B cell (primary cell): ENCODE data around the gene ZBTB24. TPM values are rescaled to one million over a fixed set of nuclear protein-coding genes. Genes with fewer than 3 reads are reported as not detected.

Experiments
- ATAC-seq: fragments of 200-7000 bp; cut with Tn5 transposase; one replicate; pipeline ENCODE4 v1.10.0; 2021; ENCODE audit warnings: low read depth, mild to moderate bottlenecking, moderate number of reproducible peaks, moderate library complexity
- CTCF ChIA-PET: fragments of 350-600 bp; sonication (Branson Sonifier 250); formaldehyde crosslinking; loops from one replicate; lab custom pipeline; 2021; ENCODE audit warnings: antibody characterized with exemption, inconsistent platforms; lab: Charles Lee
- POLR2A ChIA-PET: fragments of 350-600 bp; sonication (Branson Sonifier 250); formaldehyde crosslinking; loops from one replicate; lab custom pipeline; 2021; ENCODE audit warnings: antibody characterized with exemption; lab: Charles Lee
- DNase-seq: peaks from one replicate; pipeline ENCODE4 v3.0.0; 2013
- H2AFZ ChIP-seq: 2 replicates; pipeline ENCODE4 v1.6.1; 2012; ENCODE audit warnings: mild to moderate bottlenecking, low read depth, low read length; ENCODE audit not compliant: insufficient read depth, poor library complexity, severe bottlenecking
- H3K27ac ChIP-seq, 2 donors: 1 replicate in 1 of 2; 2 replicates in 1 of 2; pipeline ENCODE4 v1.5.1; 2012 to 2013; ENCODE audit warnings: low read length in 2 of 2, mild to moderate bottlenecking in 2 of 2, moderate library complexity in 1 of 2
- H3K27me3 ChIP-seq, 4 experiments: fragments of 200-600 bp in 1 of 4; sonication (generic) in 1 of 4; replicated peaks in 1 of 4; 1 replicate in 2 of 4; 2 replicates in 2 of 4; pipeline versions ENCODE4 v1.6.1 to v1.7.0; 2013 to 2016; ENCODE audit warnings: low read length in 3 of 4, mild to moderate bottlenecking in 2 of 4, mixed read lengths in 1 of 4, moderate library complexity in 1 of 4; ENCODE audit not compliant: insufficient read depth in 4 of 4, control insufficient read depth in 3 of 4; ENCODE audit errors: control extremely low read depth in 1 of 4
- H3K36me3 ChIP-seq, 2 experiments: replicated peaks in 1 of 2; 1 replicate in 1 of 2; 2 replicates in 1 of 2; pipeline versions ENCODE4 v1.6.1 to v1.7.1; 2013; ENCODE audit warnings: low read length in 1 of 2; ENCODE audit not compliant: insufficient read depth in 2 of 2, control insufficient read depth in 1 of 2; ENCODE audit errors: control extremely low read depth in 1 of 2, extremely low read depth in 1 of 2
- H3K4me1 ChIP-seq, 2 donors: fragments of 200-600 bp in 1 of 2; sonication (generic) in 1 of 2; 1 replicate in 1 of 2; 2 replicates in 1 of 2; pipeline versions ENCODE4 v1.5.1 to v1.6.1; 2013 to 2017; ENCODE audit warnings: low read length in 2 of 2; ENCODE audit not compliant: control insufficient read depth in 2 of 2, insufficient read depth in 2 of 2
- H3K4me2 ChIP-seq: replicated peaks from 2 replicates; pipeline ENCODE3; 2012; ENCODE audit warnings: mild to moderate bottlenecking, low read depth, low read length; ENCODE audit not compliant: poor library complexity, severe bottlenecking
- H3K4me3 ChIP-seq, 5 experiments: fragments of 200-600 bp in 1 of 5; sonication (generic) in 1 of 5; 1 replicate in 3 of 5; 2 replicates in 2 of 5; pipeline versions ENCODE4 v1.5.1 to v1.7.0; 2011 to 2016; ENCODE audit warnings: low read length in 4 of 5, mild to moderate bottlenecking in 4 of 5, low read depth in 2 of 5, control low read depth in 1 of 5, moderate library complexity in 1 of 5; ENCODE audit not compliant: insufficient read depth in 1 of 5; ENCODE audit errors: control extremely low read depth in 1 of 5, extremely low read depth in 1 of 5
- H3K79me2 ChIP-seq: fragments of 200-600 bp; sonication (generic); one replicate; pipeline ENCODE4 v1.6.0; 2016; ENCODE audit warnings: low read length; ENCODE audit not compliant: control insufficient read depth, insufficient read depth
- H3K9ac ChIP-seq: fragments of 200-600 bp; sonication (generic); 2 replicates; pipeline ENCODE4 v1.6.1; 2017; ENCODE audit warnings: mild to moderate bottlenecking, low read length, moderate library complexity
- H3K9me3 ChIP-seq, 3 donors: one replicate each; pipeline versions ENCODE4 v1.6.1 to v1.7.1; 2013; ENCODE audit warnings: low read length in 2 of 3; ENCODE audit not compliant: control insufficient read depth in 2 of 3, insufficient read depth in 1 of 3; ENCODE audit errors: control extremely low read depth in 1 of 3
- H4K20me1 ChIP-seq: 2 replicates; pipeline ENCODE4 v1.6.0; 2012; ENCODE audit warnings: mild to moderate bottlenecking, low read length; ENCODE audit not compliant: insufficient read depth, control insufficient read depth, poor library complexity, severe bottlenecking
- H3K27ac Mint-ChIP-seq: one replicate; pipeline ENCODE4 v1.8.0; 2021; ENCODE audit warnings: mixed read lengths
- H3K27me3 Mint-ChIP-seq: one replicate; pipeline ENCODE4 v1.8.0; 2021; ENCODE audit warnings: mixed read lengths
- H3K4me1 Mint-ChIP-seq: one replicate; pipeline ENCODE4 v1.8.0; 2021; ENCODE audit warnings: mixed read lengths
- H3K4me3 Mint-ChIP-seq: one replicate; pipeline ENCODE4 v1.8.0; 2021; ENCODE audit warnings: mixed read lengths
- H3K9me3 Mint-ChIP-seq: one replicate; pipeline ENCODE4 v1.8.0; 2022; ENCODE audit warnings: mixed read lengths; ENCODE audit not compliant: insufficient read depth
- CTCF ChIP-seq: fragments of 200-600 bp; IDR thresholded peaks from one replicate; pipeline ENCODE4 v1.8.0; 2022; ENCODE audit warnings: antibody characterized with exemption, mild to moderate bottlenecking
- EZH2 ChIP-seq: IDR thresholded peaks from 2 replicates; pipeline ENCODE4 v1.6.1; 2012; ENCODE audit warnings: borderline replicate concordance, low read depth, mild to moderate bottlenecking, moderate library complexity, low read length; ENCODE audit not compliant: insufficient read depth, poor library complexity, severe bottlenecking
- WGBS: methylation state at CpG from one replicate; pipeline ENCODE4 v1.1.5; 2013; ENCODE audit warnings: missing lambda C conversion rate; ENCODE audit not compliant: insufficient coverage; 5-methylcytosine and 5-hydroxymethylcytosine counted together
- intact Hi-C: fragments of 100-400 bp; cut with micrococcal nuclease; formaldehyde crosslinking; loops from one replicate; pipeline ENCODE4 v1.10.0; 2022
- polyA plus RNA-seq: library from polyadenylated mRNA; depleted of rRNA; stranded (reverse); fragments of >200 nt; gene quantifications from 2 replicates; pipeline ENCODE4 v1.2.3, GENCODE V29; 2012
- total RNA-seq, 2 donors: library from RNA; stranded (reverse); fragments of 120-200 nt in 1 of 2; gene quantifications; 1 replicate in 1 of 2; 2 replicates in 1 of 2; pipeline versions ENCODE4 v1.2.3 to v1.2.4, GENCODE V29; 2013 to 2022

ZBTB24 gene
- total and polyA plus RNA-seq, 2 donors (not counting 1 experiment from before 2014, with no cell fraction given), result 10.6 to 31.4 TPM

GRCh38 chr6:109453594-109454495 lies 29.2 kb downstream of the ZBTB24 start:
- no peaks in the 10 kb centered on the region for H3K9me3 ChIP-seq
- 81% methylated on average over 23 of the region's 27 CpGs for WGBS
- H3K4me3 Mint-ChIP-seq, result peak overlapping the region; percentile 95
- peaks cover 0 to 27% of the 10 kb centered on the region in 2 experiments for H3K36me3 ChIP-seq
- peak overlapping the region; percentile 98 to 99 for H3K27ac ChIP-seq
- peak overlapping the region; percentile 97 for H3K9ac ChIP-seq
- no peak for ATAC-seq
- peaks cover 84% of the 10 kb centered on the region for H3K4me1 Mint-ChIP-seq
- ChIA-PET POLR2A (interaction anchor here (0.6 to 5.5 kb wide), 6 partner anchors 9 to 1170 kb away, joined by 3 to 35 read pairs (median 15); partner anchors contain the start of genes CD164, PPIL6 and SMPD2), CTCF (interaction anchor here (0.5 to 6.4 kb wide), 5 partner anchors 9 to 586 kb away, joined by 3 to 55 read pairs (median 12); partner anchors contain the start of genes CD164, PPIL6 and SMPD2)
- intact Hi-C loops, result loop anchor here (2.0 to 10.0 kb wide), 3 partner anchors 359 to 1421 kb away; partner anchors contain the start of genes AMD1, CEP57L1 and SESN1
- no peak for DNase-seq
- no peaks in the 10 kb centered on the region for H3K27me3 Mint-ChIP-seq
- H2AFZ ChIP-seq, result no peak overlapping the region
- peaks cover under 1% of the 10 kb centered on the region for H4K20me1 ChIP-seq
- TF ChIP-seq EZH2, result no peak
- TF ChIP-seq CTCF, result no peak
- peak overlapping the region; percentile 63 to 99 (median 93) for H3K4me3 ChIP-seq
- peak overlapping the region; percentile 95 for H3K4me2 ChIP-seq
- H3K9me3 Mint-ChIP-seq, result no peaks in the 10 kb centered on the region
- H3K27ac Mint-ChIP-seq, result peak overlapping the region; percentile 99
- H3K4me1 ChIP-seq, result peaks cover 85 to 88% of the 10 kb centered on the region in 2 donors
- no peaks in the 10 kb centered on the region for H3K27me3 ChIP-seq
- peaks cover 42% of the 10 kb centered on the region for H3K79me2 ChIP-seq
